Neural cell (in vitro differentiated cells): ENCODE results near the gene PRR30.

Experiments
- CTCF ChIP-seq: fragments of 450-650 bp; IDR thresholded peaks from 2 replicates; pipeline ENCODE4 v1.5.1; 2014; ENCODE audit warnings: antibody characterized with exemption, mild to moderate bottlenecking, moderate library complexity; ENCODE audit not compliant: poor library complexity, severe bottlenecking
- POLR2AphosphoS5 ChIP-seq: IDR thresholded peaks from 2 replicates; pipeline ENCODE4 v1.6.1; 2012
- SMC3 ChIP-seq: fragments of 450-650 bp; conservative IDR thresholded peaks from 2 replicates; pipeline ENCODE4 v1.6.1; 2014; ENCODE audit warnings: antibody characterized with exemption, mild to moderate bottlenecking, moderate library complexity; ENCODE audit not compliant: poor library complexity

DNA sequence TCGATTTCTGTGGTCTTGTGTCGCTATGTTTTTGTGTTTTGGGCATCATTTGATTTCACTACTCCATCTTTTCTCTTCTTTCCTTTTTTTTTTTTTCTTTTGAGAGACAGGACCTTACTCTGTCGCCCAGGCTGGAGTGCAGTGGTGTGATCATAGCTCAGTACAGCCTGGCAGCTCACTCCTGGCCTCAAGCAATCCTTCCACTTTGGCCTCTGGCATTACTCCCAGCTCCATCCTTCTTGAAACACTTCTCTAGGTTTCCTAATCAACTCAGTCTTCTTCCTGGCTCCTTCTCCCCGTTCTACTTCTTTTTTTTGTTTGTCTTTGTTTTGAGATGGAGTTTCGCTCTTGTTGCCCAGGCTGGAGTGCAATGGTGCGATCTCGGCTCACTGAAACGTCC is 36.1 kb upstream of the PRR30 start:
- TF ChIP-seq CTCF (no peak), POLR2AphosphoS5 (no peak), SMC3 (no peak)
